NCI-H1417 (cell line): ENCODE data around the gene ASB12.

Source experiments
- DNase-seq, 3 experiments: peaks; one replicate each; lab custom pipeline; 2025; lab: John Stamatoyannopoulos, UW

Gene ASB12

GRCh38 chrX:64186974-64187761 lies 43.2 kb downstream of the ASB12 start:
- DNase-seq, result no peak

GRCh38 chrX:64184396-64184795 lies 46.0 kb downstream of the ASB12 start:
- DNase-seq, result no peak

GRCh38 chrX:64182208-64182607 lies 48.2 kb downstream of the ASB12 start:
- DNase-seq, result peak in 2 of 3 experiments; percentile 61 to 91

- DNase-seq, result no peak
Observed at GRCh38 chrX:64176876-64177275, 53.5 kb downstream of the ASB12 start.
